Endothelial cell of umbilical vein (primary cell): ENCODE data around the gene KIAA1671. TPM values are rescaled to one million over a fixed set of nuclear protein-coding genes. Genes with fewer than 3 reads are reported as not detected.

Experiments used
- BruUV-seq: library from RNA; stranded (reverse); fragments of 400-500 nt; replicated peaks from 2 replicates; lab custom pipeline; 2021; lab: Mats Ljungman, UMichigan
- CTCF ChIA-PET: fragments of 300-600, 350-600 bp; sonication (Branson Sonifier 250); formaldehyde crosslinking; loops from one replicate; lab custom pipeline; 2021; ENCODE audit warnings: antibody characterized with exemption, inconsistent platforms; lab: Charles Lee
- POLR2A ChIA-PET: fragments of 300-600, 350-600 bp; sonication (Branson Sonifier 250); formaldehyde crosslinking; loops from one replicate; lab custom pipeline; 2021; ENCODE audit warnings: antibody characterized with exemption, inconsistent platforms; lab: Charles Lee
- DNase-seq: peaks from one replicate; pipeline ENCODE4 v3.0.0-alpha.2; 2011; ENCODE audit warnings: low read depth, low spot score
- FAIRE-seq: peaks from 2 replicates; lab custom pipeline; 2011; peaks lifted over from hg19 to GRCh38; lab: Jason Lieb, UNC
- H2AFZ ChIP-seq: 2 replicates; pipeline ENCODE4 v1.6.0; 2012; ENCODE audit warnings: low read depth, low read length, control low read depth, inconsistent platforms
- H3K27ac ChIP-seq: 2 replicates; pipeline ENCODE4 v1.5.1; 2011; ENCODE audit warnings: low read depth, mild to moderate bottlenecking, control low read depth, low read length, moderate library complexity; ENCODE audit not compliant: insufficient read depth
- H3K27me3 ChIP-seq, 2 experiments: 2 replicates each; pipeline versions ENCODE4 v1.6.0 to v1.6.1; 2011; ENCODE audit warnings: low read length in 2 of 2, mixed read lengths in 1 of 2; ENCODE audit not compliant: control insufficient read depth in 2 of 2, insufficient read depth in 2 of 2
- H3K36me3 ChIP-seq, 2 experiments: 2 replicates in 1 of 2; 3 replicates in 1 of 2; pipeline ENCODE4 v1.5.1; 2011; ENCODE audit warnings: low read length in 2 of 2, mild to moderate bottlenecking in 1 of 2, moderate library complexity in 1 of 2; ENCODE audit not compliant: control insufficient read depth in 2 of 2, insufficient read depth in 2 of 2; ENCODE audit errors: extremely low read depth in 1 of 2
- H3K4me1 ChIP-seq: 3 replicates; pipeline ENCODE4 v1.5.1; 2011; ENCODE audit warnings: mild to moderate bottlenecking, low read length; ENCODE audit not compliant: control insufficient read depth, insufficient read depth; ENCODE audit errors: extremely low read depth
- H3K4me2 ChIP-seq: 2 replicates; pipeline ENCODE4 v1.6.1; 2011; ENCODE audit warnings: low read length, control low read depth, mixed read lengths; ENCODE audit not compliant: insufficient read depth
- H3K4me3 ChIP-seq, 3 experiments: fragments of 200-600 bp in 1 of 3; sonication (generic), shearing (Covaris generic) in 1 of 3; replicated peaks in 1 of 3; 2 replicates each; pipeline ENCODE4 v1.5.1; 2011 to 2016; ENCODE audit warnings: control low read depth in 3 of 3, low read length in 3 of 3, mild to moderate bottlenecking in 2 of 3, inconsistent platforms in 1 of 3, low read depth in 1 of 3, moderate library complexity in 1 of 3; ENCODE audit not compliant: insufficient read depth in 1 of 3
- H3K79me2 ChIP-seq: 2 replicates; pipeline ENCODE4 v1.6.0; 2012; ENCODE audit warnings: low read length, inconsistent platforms; ENCODE audit not compliant: control insufficient read depth, insufficient read depth
- H3K9ac ChIP-seq: replicated peaks from 2 replicates; pipeline ENCODE3; 2011; ENCODE audit warnings: low read length, control low read depth; ENCODE audit not compliant: insufficient read depth; ENCODE audit errors: extremely low read depth
- H3K9me1 ChIP-seq: replicated peaks from 3 replicates; pipeline ENCODE4 v1.6.0; 2011; ENCODE audit warnings: mild to moderate bottlenecking, low read length; ENCODE audit not compliant: control insufficient read depth, insufficient read depth; ENCODE audit errors: extremely low read depth
- H3K9me3 ChIP-seq: replicated peaks from 2 replicates; pipeline ENCODE4 v1.5.1; 2012; ENCODE audit warnings: low read length, inconsistent platforms; ENCODE audit not compliant: control insufficient read depth, insufficient read depth
- H4K20me1 ChIP-seq: replicated peaks from 2 replicates; pipeline ENCODE3; 2011; ENCODE audit warnings: mild to moderate bottlenecking, low read length; ENCODE audit not compliant: control insufficient read depth, insufficient read depth; ENCODE audit errors: extremely low read depth
- CTCF ChIP-seq, 2 donors: IDR thresholded peaks; 1 replicate in 1 of 2; 2 replicates in 1 of 2; pipeline ENCODE4 v1.5.1; 2011; ENCODE audit warnings: low read length in 2 of 2, mild to moderate bottlenecking in 2 of 2, moderate library complexity in 2 of 2, control low read depth in 1 of 2, inconsistent platforms in 1 of 2, low read depth in 1 of 2; ENCODE audit not compliant: insufficient read depth in 1 of 2; ENCODE audit errors: extremely low read depth in 1 of 2
- EZH2 ChIP-seq: IDR thresholded peaks from 2 replicates; pipeline ENCODE4 v1.6.1; 2012; ENCODE audit warnings: borderline replicate concordance, low read depth, mild to moderate bottlenecking, moderate library complexity, low read length, inconsistent platforms; ENCODE audit not compliant: severe bottlenecking
- FOS ChIP-seq: IDR thresholded peaks from 2 replicates; pipeline ENCODE4 v1.6.1; 2011; ENCODE audit warnings: mild to moderate bottlenecking, low read length, moderate library complexity, borderline replicate concordance; ENCODE audit not compliant: insufficient read depth
- GATA2 ChIP-seq: IDR thresholded peaks from 2 replicates; pipeline ENCODE4 v1.7.0; 2011; ENCODE audit warnings: low read depth, mild to moderate bottlenecking, moderate library complexity, mixed read lengths, low read length; ENCODE audit not compliant: insufficient read length, insufficient read depth
- JUN ChIP-seq: IDR thresholded peaks from 2 replicates; pipeline ENCODE4 v1.6.1; 2011; ENCODE audit warnings: borderline replicate concordance, low read depth; ENCODE audit not compliant: insufficient read length, insufficient read depth
- MAX ChIP-seq: IDR thresholded peaks from 2 replicates; pipeline ENCODE4 v1.6.1; 2011; ENCODE audit not compliant: insufficient read depth, insufficient read length
- MYC ChIP-seq: IDR thresholded peaks from one replicate; pipeline ENCODE4 v1.6.1; 2011; ENCODE audit warnings: mild to moderate bottlenecking, low read depth, low read length
- POLR2A ChIP-seq: IDR thresholded peaks from 2 replicates; pipeline ENCODE4 v1.6.1; 2012; ENCODE audit warnings: low read depth, mild to moderate bottlenecking, control low read depth, low read length
- POLR2AphosphoS5 ChIP-seq: IDR thresholded peaks from 2 replicates; pipeline ENCODE4 v1.6.1; 2012; ENCODE audit warnings: low read depth, mild to moderate bottlenecking, control low read depth, low read length, moderate library complexity; ENCODE audit not compliant: insufficient read depth
- dilution Hi-C: fragments of 300-500 bp; cut with MboI; formaldehyde crosslinking; loops from one replicate; pipeline ENCODE4 v1.15.0; 2019; ENCODE audit warnings: low sequenced_read_pairs; ENCODE audit not compliant: extremely low pct_ligation_motif_present
- intact Hi-C: fragments of 100-400 bp; cut with micrococcal nuclease; formaldehyde crosslinking; loops from one replicate; pipeline ENCODE4 v1.10.0; 2022
- polyA plus RNA-seq, 4 experiments: library from polyadenylated mRNA; depleted of rRNA in 3 of 4; stranded (reverse) in 3 of 4; unstranded in 1 of 4; fragments of >200 nt; gene quantifications; 2 replicates each; pipeline versions ENCODE4 v1.2.1 to v1.2.3, GENCODE V29; 2011 to 2012; ENCODE audit warnings: missing spikeins in 1 of 4
- total RNA-seq: library from RNA; stranded (reverse); gene quantifications from 2 replicates; pipeline ENCODE4 v1.2.3, GENCODE V29; 2021

Gene KIAA1671
- total and polyA plus RNA-seq, 2 donors (not counting 3 experiments of a cell fraction or from before 2014, with no cell fraction given), result 23.1 to 85.1 TPM

- CTCF ChIA-PET, result interaction anchor here (0.9 to 1.9 kb wide), 5 partner anchors 12 to 225 kb away, joined by 3 to 7 read pairs (median 4); no protein-coding TSS in a partner anchor
- intact Hi-C loops, result no loop called here
Observed at GRCh38 chr22:25176799-25177198, 224.3 kb downstream of the KIAA1671 start.

More at GRCh38 chr22:25176799-25177198, 224.3 kb downstream of the KIAA1671 start:
- no peaks in the 10 kb centered on the region for H4K20me1 ChIP-seq
- no peak overlapping the region for H3K27ac ChIP-seq
- dilution Hi-C loops, result no loop called here
- no peaks in the 10 kb centered on the region for H3K4me1 ChIP-seq
- no TSS peak for BruUV-seq
- H3K27me3 ChIP-seq, result no peaks in the 10 kb centered on the region
- no peak overlapping the region for H3K4me3 ChIP-seq
- POLR2A ChIA-PET, result no interaction called here
- H2AFZ ChIP-seq, result no peak overlapping the region
- peaks cover 18 to 39% of the 10 kb centered on the region in 2 experiments for H3K36me3 ChIP-seq
- no peak for FAIRE-seq
- no peaks in the 10 kb centered on the region for H3K9me1 ChIP-seq
- H3K9me3 ChIP-seq, result no peaks in the 10 kb centered on the region
- no peak for DNase-seq
- H3K4me2 ChIP-seq, result no peak overlapping the region
- no peak overlapping the region for H3K9ac ChIP-seq
- TF ChIP-seq CTCF (IDR thresholded peaks at IDR 0.05; ENCODE audit: extremely low read depth in 1 of 2, insufficient read depth in 1 of 2, low read depth in 1 of 2, low read length in 2 of 2) (no peak), MAX (no peak), POLR2A (no peak), MYC (no peak), EZH2 (no peak), GATA2 (no peak), JUN (no peak), POLR2AphosphoS5 (no peak), FOS (no peak)
- H3K79me2 ChIP-seq, result no peaks in the 10 kb centered on the region
